GM21360 (cell line): ENCODE data around the gene ZNF597.
"Not testable (repeated sequence)": the region's sequence is repeated elsewhere in the genome, so short reads cannot be mapped to it uniquely, and the experiment has no call there.

ENCODE experiments used
- ATAC-seq: cut with Tn5 transposase; IDR thresholded peaks from one replicate; pipeline ENCODE4 v1.9.1; 2021; ENCODE audit warnings: mild to moderate bottlenecking, moderate library complexity; ENCODE audit not compliant: unreplicated experiment

ZNF597 gene

GRCh38 chr16:3475604-3476375 is 32.5 kb upstream of the ZNF597 start:
- ATAC-seq, result no peak

DNA sequence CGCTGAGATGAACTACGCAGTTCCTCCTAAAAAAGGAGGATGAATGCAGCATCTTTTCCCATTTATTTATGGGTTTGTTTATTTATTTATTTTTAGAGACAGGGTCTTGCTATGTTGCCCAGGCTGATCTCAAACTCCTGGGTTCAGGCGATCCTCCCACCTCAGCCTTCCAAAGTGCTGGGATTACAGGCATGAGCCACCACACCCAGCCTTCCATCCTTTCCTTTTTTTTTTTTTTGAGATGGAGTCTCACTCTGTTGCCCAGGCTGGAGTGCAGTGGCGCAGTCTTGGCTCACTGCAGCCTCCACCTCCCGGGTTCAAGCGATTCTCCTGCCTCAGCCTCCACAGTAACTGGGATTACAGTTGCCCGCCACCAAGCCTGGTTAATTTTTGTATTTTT is 31.6 kb upstream of the ZNF597 start:
- not testable (repeated sequence) for ATAC-seq

GRCh38 chr16:3474136-3474779 is 31.0 kb upstream of the ZNF597 start:
- no peak for ATAC-seq

- not testable (repeated sequence) for ATAC-seq
These were observed 30.3 kb upstream of the ZNF597 start for GRCh38 chr16:3473596-3473943.

- no peak for ATAC-seq
These were observed 29.7 kb upstream of the ZNF597 start for GRCh38 chr16:3472878-3473595.

GRCh38 chr16:3471518-3472176 is 28.3 kb upstream of the ZNF597 start:
- no peak for ATAC-seq

- ATAC-seq, result no peak
These were observed 27.4 kb upstream of the ZNF597 start for GRCh38 chr16:3470723-3471122.

GRCh38 chr16:3469736-3470135 is 26.4 kb upstream of the ZNF597 start:
- no peak for ATAC-seq

GRCh38 chr16:3468501-3468900 is 25.2 kb upstream of the ZNF597 start:
- no peak for ATAC-seq

GRCh38 chr16:3467921-3468320 is 24.6 kb upstream of the ZNF597 start:
- ATAC-seq, result no peak

DNA sequence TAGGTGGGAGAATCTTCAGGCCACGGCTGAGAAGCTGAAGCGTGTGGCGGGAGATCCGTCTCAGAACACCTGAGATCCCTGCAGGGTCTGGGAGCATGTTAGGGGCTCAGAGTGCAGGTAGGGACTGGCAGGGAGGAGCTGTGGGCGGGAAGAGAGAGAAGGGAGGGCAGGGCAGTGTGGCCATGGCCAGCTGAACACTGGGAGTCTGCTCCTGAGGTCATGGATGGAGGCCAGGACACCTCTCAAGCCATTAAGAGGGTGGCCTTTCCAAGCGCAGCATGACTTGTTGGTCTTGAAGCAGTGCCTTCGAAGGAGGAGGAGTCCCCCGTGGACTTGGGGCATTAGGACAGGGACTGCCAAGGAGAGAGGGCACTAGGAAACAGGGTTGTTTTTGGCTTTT is 23.9 kb upstream of the ZNF597 start:
- no peak for ATAC-seq

GRCh38 chr16:3465911-3466584 is 22.7 kb upstream of the ZNF597 start:
- ATAC-seq, result no peak

GRCh38 chr16:3465301-3465700 is 22.0 kb upstream of the ZNF597 start:
- ATAC-seq, result no peak

DNA sequence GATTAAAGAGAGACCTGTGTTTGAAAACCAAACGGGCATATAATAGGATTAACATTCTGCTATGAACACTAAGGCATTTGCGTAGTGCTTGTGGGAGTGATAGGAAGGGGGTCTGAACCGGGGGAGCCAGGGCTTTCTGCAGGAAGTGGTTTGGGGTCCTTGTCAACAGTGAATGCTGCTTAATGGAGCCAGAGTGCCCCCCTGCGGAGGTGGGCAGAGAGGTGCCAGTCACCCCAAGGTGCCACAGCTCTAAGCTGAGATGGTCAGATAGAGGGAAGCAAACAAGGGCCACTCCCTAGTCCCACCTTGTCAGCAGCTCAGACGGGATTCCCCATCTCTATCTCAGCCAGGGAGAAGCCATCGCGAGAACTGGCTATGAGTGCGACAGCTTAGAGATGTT is 17.8 kb upstream of the ZNF597 start:
- no peak for ATAC-seq

DNA sequence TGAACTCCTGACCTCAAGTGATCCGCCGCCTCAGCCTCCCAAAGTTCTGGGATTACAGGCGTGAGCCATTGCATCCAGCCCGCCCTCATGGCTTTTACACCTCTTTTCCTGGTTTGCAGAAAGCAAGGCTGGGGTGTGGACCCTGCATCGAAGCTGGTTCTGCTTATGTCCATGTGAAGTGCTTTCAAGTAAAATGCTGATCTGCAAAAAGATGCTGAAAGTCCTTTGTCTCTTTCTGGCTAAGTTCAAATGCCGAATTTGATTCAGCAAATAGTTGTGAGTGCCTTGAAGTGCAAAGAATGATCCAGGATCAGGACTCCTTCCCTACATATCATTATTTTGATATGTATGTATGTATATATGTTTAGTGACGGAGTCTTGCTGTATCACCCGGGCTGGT is 17.3 kb upstream of the ZNF597 start:
- no peak for ATAC-seq

DNA sequence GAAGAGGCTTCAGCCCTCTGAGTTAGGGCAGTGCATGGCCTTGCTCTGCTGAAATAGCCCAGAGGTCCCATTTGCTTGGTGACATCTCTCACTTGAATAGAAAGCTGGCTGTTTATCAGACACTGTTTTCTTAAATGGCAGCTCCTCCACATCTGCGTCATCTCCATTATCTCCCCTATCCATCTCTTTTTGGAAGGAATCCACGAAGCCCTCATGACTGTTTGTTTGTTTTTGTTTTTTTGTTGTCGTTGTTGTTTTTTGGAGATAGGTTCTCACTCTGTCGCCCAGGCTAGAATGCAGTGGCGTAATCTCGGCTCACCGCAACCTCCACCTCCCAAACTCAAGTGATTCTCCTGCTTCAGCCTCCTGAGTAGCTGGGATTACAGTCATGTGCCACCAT is 16.8 kb upstream of the ZNF597 start:
- no peak for ATAC-seq

DNA sequence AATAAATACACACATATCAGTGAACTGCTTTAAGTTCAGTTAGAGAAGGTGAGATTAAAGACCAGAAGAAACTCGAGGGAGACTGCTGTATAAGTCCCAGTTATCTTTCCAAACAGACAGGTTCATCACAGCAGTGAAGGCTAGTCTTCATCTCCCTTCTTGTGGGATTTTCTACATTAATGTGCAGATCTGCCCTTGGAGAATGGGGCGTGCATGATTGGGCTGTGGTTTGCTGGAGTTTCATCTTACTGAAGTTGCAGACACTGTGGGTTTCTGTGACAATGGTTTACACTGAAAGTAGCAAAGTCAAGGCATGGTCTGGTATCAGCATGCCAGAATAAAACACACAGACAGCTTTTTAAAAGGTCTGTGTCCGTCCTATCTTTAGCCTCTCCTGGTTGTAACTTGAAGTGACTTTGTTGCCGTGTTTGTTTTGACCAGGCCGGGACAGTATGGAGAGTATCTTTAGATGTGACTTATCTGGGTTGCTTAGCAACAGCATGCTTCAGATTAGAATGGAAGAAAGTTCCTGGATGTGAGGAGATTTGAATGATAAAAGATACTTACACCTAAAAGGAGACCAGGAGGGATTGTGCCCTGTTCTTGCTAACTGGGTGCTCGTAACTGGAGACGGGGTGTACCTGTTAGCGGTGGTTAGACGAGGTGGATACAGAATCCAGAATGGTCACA is 16.2 kb upstream of the ZNF597 start:
- ATAC-seq, result no peak

GRCh38 chr16:3458852-3459361 is 15.6 kb upstream of the ZNF597 start:
- no peak for ATAC-seq

DNA sequence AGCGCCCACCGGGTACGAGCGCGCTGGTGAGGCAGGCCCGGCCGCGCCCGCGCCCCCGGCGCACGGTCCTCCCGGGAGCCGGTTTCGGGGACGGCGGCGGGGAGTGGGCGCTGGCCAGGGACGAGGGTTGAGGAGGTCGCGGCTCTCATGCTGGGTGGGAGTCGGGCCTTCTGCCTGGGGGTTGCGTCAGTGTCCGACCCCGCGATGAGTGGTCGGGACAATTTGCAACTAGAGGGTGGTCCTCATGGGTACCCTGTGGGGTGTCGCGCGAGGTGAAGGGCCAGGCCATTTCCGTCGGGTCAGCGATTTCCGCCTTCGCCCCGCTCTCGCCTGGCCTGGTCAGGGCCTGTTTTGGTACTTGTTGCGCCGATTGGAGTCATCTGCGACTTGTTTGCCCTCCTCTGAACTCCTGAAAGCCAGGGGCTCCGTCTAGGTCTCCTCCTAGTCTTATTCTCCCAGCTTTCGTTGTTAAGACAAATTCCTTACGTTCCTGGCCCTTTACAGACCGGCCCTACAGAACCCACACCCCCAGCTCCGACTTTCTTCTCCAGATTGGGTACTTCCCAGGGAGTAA is 15.1 kb upstream of the ZNF597 start:
- peak; percentile 15 for ATAC-seq
